Gastroesophageal sphincter (tissue), 3 donors: Measurements from ENCODE around the gene SPEN.

Experiments used
- EP300 ChIP-seq: sonication (generic); formaldehyde crosslinking; IDR thresholded peaks from one replicate; pipeline ENCODE4 v1.6.1; 2017; ENCODE audit warnings: antibody characterized with exemption, mild to moderate bottlenecking
- POLR2A ChIP-seq, 2 donors: fragments of 450-650 bp; IDR thresholded peaks; one replicate each; pipeline ENCODE4 v1.6.1; 2017; ENCODE audit warnings: antibody characterized with exemption in 2 of 2, mild to moderate bottlenecking in 2 of 2, moderate library complexity in 1 of 2
- POLR2AphosphoS5 ChIP-seq: sonication (generic); formaldehyde crosslinking; IDR thresholded peaks from one replicate; pipeline ENCODE4 v1.6.1; 2017; ENCODE audit warnings: antibody characterized with exemption
- TF ChIP-seq, protein P1 (sequence below), 4 experiments: fragments of 200-600 bp in 2 of 4; fragments of 450-650 bp in 2 of 4; sonication (generic) in 1 of 4; IDR thresholded peaks; one replicate each; pipeline ENCODE4 v1.5.1; 2017 to 2019; ENCODE audit warnings: antibody characterized with exemption in 4 of 4, mild to moderate bottlenecking in 2 of 4, moderate library complexity in 2 of 4

GRCh38 chr1:15988856-15989736 lies 141.6 kb downstream of the SPEN start:
- TF ChIP-seq, protein P1, sequence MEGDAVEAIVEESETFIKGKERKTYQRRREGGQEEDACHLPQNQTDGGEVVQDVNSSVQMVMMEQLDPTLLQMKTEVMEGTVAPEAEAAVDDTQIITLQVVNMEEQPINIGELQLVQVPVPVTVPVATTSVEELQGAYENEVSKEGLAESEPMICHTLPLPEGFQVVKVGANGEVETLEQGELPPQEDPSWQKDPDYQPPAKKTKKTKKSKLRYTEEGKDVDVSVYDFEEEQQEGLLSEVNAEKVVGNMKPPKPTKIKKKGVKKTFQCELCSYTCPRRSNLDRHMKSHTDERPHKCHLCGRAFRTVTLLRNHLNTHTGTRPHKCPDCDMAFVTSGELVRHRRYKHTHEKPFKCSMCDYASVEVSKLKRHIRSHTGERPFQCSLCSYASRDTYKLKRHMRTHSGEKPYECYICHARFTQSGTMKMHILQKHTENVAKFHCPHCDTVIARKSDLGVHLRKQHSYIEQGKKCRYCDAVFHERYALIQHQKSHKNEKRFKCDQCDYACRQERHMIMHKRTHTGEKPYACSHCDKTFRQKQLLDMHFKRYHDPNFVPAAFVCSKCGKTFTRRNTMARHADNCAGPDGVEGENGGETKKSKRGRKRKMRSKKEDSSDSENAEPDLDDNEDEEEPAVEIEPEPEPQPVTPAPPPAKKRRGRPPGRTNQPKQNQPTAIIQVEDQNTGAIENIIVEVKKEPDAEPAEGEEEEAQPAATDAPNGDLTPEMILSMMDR (IDR thresholded peaks at IDR 0.05): no peak
- no peak for TF ChIP-seq POLR2A (IDR thresholded peaks at IDR 0.05)
- TF ChIP-seq POLR2AphosphoS5: no peak
- no peak for TF ChIP-seq EP300
